HG02981 (cell line): ENCODE data around the gene DHX38.

ENCODE experiments used
- ATAC-seq: cut with Tn5 transposase; IDR thresholded peaks from one replicate; pipeline ENCODE4 v1.9.1; 2021; ENCODE audit warnings: mild to moderate bottlenecking, moderate library complexity; ENCODE audit not compliant: unreplicated experiment

Gene DHX38

GRCh38 chr16:72120026-72120425 is 26.4 kb downstream of the DHX38 start:
- ATAC-seq, result no peak

GRCh38 chr16:72122308-72122707 is 28.7 kb downstream of the DHX38 start:
- no peak for ATAC-seq

- no peak for ATAC-seq
These were observed 29.3 kb downstream of the DHX38 start for GRCh38 chr16:72122916-72123315.

GRCh38 chr16:72123426-72123825 is 29.8 kb downstream of the DHX38 start:
- ATAC-seq, result no peak

- no peak for ATAC-seq
These were observed 30.5 kb downstream of the DHX38 start for GRCh38 chr16:72124148-72124547.

GRCh38 chr16:72124761-72125634 is 31.4 kb downstream of the DHX38 start:
- ATAC-seq, result no peak

GRCh38 chr16:72125635-72126428 is 32.2 kb downstream of the DHX38 start:
- no peak for ATAC-seq

- no peak for ATAC-seq
These were observed 32.8 kb downstream of the DHX38 start for GRCh38 chr16:72126429-72126765.

GRCh38 chr16:72128701-72129100 is 35.1 kb downstream of the DHX38 start:
- ATAC-seq, result no peak

- no peak for ATAC-seq
These were observed 36.5 kb downstream of the DHX38 start for GRCh38 chr16:72129976-72130656.

- ATAC-seq, result no peak
These were observed 37.4 kb downstream of the DHX38 start for GRCh38 chr16:72131036-72131435.

- ATAC-seq, result no peak
These were observed 39.1 kb downstream of the DHX38 start for GRCh38 chr16:72132726-72133125.

GRCh38 chr16:72134507-72134906 is 40.9 kb downstream of the DHX38 start:
- ATAC-seq, result no peak

- no peak for ATAC-seq
These were observed 43.9 kb downstream of the DHX38 start for GRCh38 chr16:72137380-72138063.

- no peak for ATAC-seq
These were observed 44.5 kb downstream of the DHX38 start for GRCh38 chr16:72138064-72138572.

- ATAC-seq, result no peak
These were observed 46.3 kb downstream of the DHX38 start for GRCh38 chr16:72139908-72140307.

GRCh38 chr16:72142476-72142875 is 48.8 kb downstream of the DHX38 start:
- ATAC-seq, result no peak

GRCh38 chr16:72149676-72150464 is 56.2 kb downstream of the DHX38 start:
- no peak for ATAC-seq

- no peak for ATAC-seq
These were observed 65.7 kb downstream of the DHX38 start for GRCh38 chr16:72159386-72159785.

- no peak for ATAC-seq
These were observed 66.2 kb downstream of the DHX38 start for GRCh38 chr16:72159801-72160200.
